Omental fat pad (tissue), 4 donors: ENCODE data around the gene TMEM167A. TPM values are rescaled to one million over a fixed set of nuclear protein-coding genes. Genes with fewer than 3 reads are reported as not detected.
"Not testable (repeated sequence)": the region's sequence is repeated elsewhere in the genome, so short reads cannot be mapped to it uniquely, and the experiment has no call there.

Experiments
- ATAC-seq: fragments of 150-250 bp; one replicate; pipeline ENCODE4 v1.9.1; 2016; ENCODE audit warnings: mild to moderate bottlenecking, moderate library complexity; ENCODE audit not compliant: low FRiP score
- DNase-seq: peaks from one replicate; pipeline ENCODE4 v3.0.0-alpha.2; 2019; ENCODE audit warnings: low spot score
- CTCF ChIP-seq, 3 donors: fragments of 450-650 bp; IDR thresholded peaks; one replicate each; pipeline ENCODE4 v1.5.1; 2016 to 2017; ENCODE audit warnings: antibody characterized with exemption in 3 of 3, mild to moderate bottlenecking in 3 of 3, moderate library complexity in 2 of 3
- total RNA-seq, 4 donors: library from RNA; depleted of rRNA; stranded (reverse); fragments of >200 nt; gene quantifications; one replicate each; pipeline ENCODE4 v1.1.0, GENCODE V29; 2016

TMEM167A gene
- total RNA-seq, 4 donors from 2014 or later: 41.6 to 51.9 (median 50.4) TPM

- TF ChIP-seq CTCF (IDR thresholded peaks at IDR 0.05): no peak
- ATAC-seq (no peak), DNase-seq (no peak)
Observed at GRCh38 chr5:83071286-83072051, 5.7 kb downstream of the TMEM167A start.

- TF ChIP-seq CTCF (IDR thresholded peaks at IDR 0.05): no peak
- DNase-seq (no peak), ATAC-seq (no peak)
Observed at GRCh38 chr5:83069096-83069799, 7.9 kb downstream of the TMEM167A start.

GRCh38 chr5:83067377-83067776, 9.8 kb downstream of the TMEM167A start:
- DNase-seq, ATAC-seq: not testable (repeated sequence)

- TF ChIP-seq CTCF (IDR thresholded peaks at IDR 0.05): no peak
- DNase-seq (no peak), ATAC-seq (no peak)
Observed at GRCh38 chr5:83066548-83067110, 10.6 kb downstream of the TMEM167A start.

GRCh38 chr5:83059341-83059740, 17.9 kb downstream of the TMEM167A start:
- DNase-seq (no peak), ATAC-seq (no peak)
- TF ChIP-seq CTCF (IDR thresholded peaks at IDR 0.05): no peak

- TF ChIP-seq CTCF (IDR thresholded peaks at IDR 0.05): no peak
- no peak for ATAC-seq
- DNase-seq: no peak
Observed at GRCh38 chr5:83058726-83059125, 18.5 kb downstream of the TMEM167A start.

- no peak for TF ChIP-seq CTCF (IDR thresholded peaks at IDR 0.05)
- ATAC-seq: no peak
- DNase-seq: no peak
Observed at GRCh38 chr5:83055166-83055565, 22.0 kb downstream of the TMEM167A start.
